ENCODE measurements around the gene IFIT5.
"Not testable (repeated sequence)": the region's sequence is repeated elsewhere in the genome, so short reads cannot be mapped to it uniquely, and the experiment has no call there.

IFIT5 gene, protein sequence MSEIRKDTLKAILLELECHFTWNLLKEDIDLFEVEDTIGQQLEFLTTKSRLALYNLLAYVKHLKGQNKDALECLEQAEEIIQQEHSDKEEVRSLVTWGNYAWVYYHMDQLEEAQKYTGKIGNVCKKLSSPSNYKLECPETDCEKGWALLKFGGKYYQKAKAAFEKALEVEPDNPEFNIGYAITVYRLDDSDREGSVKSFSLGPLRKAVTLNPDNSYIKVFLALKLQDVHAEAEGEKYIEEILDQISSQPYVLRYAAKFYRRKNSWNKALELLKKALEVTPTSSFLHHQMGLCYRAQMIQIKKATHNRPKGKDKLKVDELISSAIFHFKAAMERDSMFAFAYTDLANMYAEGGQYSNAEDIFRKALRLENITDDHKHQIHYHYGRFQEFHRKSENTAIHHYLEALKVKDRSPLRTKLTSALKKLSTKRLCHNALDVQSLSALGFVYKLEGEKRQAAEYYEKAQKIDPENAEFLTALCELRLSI

DNA sequence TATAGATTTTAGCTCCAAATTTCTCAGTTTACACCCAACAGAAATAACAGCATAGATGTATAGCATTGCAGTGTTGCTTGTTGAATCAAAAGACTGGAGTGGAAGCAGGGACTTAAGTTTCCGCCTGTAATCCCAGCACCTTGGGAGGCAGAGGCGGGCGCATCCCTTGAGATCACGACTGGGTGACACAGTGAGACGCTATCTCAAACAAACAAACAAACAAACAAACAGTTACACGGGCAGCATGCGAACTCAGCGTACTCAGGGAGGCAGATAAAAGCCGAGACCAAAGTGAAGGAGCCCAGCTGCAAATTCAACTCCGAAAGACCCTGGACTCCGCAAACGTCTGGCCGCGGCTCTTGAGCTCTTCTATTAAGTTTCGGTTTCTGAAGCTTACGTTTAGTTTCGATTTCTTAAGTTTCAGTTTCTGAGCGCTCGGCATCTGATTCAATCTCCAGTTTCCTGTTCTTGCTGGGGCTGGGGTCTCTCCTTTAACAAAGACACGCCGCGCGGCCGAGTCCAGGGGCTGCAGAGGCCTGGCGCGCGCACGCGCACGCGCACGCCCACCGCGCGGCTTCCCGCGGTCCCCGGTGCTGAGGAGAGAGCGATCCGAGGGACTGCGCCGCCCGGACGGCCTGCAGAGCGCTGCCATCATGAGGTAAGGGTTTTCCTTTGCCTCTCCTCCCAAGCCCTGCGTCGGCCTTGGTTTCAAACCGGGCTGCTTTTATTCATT is at the start of gene IFIT5:
TSS of gene IFIT5 (plus strand) at position 423 of the 733 bp plus-strand sequence. CDS start at position 654, 231 bp downstream.
- peak; percentile 64 for DNase-seq

DNA sequence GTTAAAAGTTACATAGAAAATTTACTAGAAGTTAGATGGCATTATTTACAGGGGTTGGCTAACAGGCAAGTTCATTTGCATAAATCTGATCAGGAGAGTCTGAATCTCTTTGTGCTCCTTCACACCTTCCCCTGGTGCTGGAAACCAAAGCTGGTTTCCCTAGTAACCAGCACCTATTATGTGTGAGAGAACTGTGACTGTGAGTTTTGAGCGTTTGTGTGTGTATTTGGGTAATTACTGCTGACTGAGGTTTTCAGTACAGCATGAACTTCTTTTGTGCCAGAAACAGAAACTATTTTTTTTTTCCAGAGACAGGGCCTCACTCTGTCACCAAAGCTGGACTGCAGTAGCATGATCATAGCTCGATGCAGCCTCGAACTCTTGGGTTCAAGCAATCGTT is 46.8 kb upstream of the IFIT5 start:
- peak; percentile 7 for DNase-seq

DNA sequence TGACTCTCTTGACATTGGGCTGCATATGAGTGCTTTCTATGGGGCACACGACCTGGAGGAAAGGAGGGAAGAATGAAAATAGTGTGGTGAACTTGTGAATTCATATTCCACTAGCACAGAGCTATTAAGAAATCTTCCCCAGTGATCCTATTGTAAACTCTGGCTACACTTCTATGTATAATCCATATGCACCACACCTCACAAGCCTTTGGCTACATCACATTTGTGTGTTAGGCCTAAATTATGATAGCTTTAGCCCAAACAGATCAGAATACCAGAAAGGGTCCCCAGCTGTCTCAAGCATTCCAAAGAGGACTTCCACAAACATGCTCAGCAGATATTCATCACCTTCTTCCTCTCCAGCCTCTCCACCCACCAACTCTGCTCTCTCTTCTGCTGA is 46.2 kb upstream of the IFIT5 start:
- DNase-seq: no peak

DNA sequence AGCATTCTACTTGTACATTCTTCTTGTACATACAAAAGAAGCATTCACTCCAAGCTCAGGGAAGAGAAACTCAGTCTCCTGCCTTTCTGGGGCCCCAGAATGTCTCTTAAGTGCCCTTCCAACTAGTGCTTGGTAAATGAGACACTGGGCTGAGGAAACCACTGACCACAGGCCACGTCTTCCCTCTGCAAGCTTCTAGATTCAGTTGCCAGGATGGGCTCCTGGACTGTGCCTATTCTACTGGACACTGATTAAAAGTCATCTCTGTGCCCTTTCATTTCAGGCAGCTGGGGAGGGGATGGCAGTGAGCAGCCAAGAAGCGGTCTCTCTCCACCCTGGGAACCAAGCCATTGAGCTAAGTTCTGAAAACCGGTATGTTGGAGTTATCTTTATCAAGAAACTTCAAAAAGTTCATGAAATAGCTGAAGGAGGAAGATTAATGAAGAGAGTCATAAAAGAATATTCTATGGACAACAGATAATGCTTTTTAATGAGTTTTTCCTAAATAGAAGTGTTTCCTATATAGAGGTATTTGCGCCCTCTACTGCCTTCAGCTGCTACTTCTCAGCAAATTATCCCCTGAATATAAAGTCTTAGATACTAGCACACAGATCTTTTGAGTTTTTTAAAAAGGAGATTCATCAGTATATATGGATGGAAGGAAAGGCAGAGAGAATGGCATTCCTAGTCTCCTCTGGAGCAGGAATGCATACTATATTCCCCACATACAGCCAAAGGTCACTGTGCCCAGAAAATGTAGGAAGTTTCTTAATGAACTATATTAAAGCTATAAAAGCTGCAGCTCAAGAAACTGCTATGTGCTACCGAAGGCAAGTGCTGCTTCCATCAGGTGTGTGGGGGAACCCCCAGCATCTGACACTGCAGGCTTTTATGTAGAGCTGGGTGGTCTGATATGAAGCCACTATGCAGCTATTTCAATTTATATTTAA is 44.9 kb upstream of the IFIT5 start:
- DNase-seq: no peak

DNA sequence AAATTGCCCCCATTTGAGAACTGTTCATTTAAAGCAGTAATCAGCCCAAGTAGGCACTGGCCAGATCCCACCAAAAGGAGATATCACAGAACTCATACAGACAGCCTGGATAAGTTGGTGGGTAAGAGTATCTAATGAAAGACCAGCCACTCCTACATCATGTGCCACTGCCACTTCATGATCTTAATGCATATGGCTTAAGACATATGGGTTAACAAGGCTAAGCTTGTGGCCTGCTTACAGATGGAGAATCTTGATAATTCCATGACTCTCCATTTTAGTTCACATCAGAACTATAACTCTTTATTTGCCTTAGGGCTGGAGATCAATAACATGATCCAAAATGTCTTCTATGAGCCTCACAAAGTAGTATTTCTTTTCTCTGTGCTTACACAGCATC is 43.3 kb upstream of the IFIT5 start:
- no peak for DNase-seq

DNA sequence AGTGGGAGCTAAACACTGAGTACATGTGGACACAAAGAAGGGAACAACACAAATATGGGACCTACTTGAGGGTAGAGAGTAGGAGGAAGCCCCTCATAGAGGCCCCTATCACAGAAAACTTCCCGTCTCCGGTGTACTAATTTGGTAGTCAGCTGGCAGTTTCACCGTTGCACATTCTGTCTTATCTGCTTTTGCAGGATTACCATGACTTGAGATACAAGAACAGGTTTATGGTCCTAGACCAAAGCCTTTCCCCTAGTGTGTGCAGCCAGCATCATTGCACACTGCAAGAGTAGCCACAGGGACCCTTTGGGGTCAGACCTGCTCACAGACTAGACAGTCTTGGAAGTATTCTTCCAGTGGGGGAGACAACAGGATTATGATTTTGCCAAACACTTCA is 42.4 kb upstream of the IFIT5 start:
- no peak for DNase-seq

DNA sequence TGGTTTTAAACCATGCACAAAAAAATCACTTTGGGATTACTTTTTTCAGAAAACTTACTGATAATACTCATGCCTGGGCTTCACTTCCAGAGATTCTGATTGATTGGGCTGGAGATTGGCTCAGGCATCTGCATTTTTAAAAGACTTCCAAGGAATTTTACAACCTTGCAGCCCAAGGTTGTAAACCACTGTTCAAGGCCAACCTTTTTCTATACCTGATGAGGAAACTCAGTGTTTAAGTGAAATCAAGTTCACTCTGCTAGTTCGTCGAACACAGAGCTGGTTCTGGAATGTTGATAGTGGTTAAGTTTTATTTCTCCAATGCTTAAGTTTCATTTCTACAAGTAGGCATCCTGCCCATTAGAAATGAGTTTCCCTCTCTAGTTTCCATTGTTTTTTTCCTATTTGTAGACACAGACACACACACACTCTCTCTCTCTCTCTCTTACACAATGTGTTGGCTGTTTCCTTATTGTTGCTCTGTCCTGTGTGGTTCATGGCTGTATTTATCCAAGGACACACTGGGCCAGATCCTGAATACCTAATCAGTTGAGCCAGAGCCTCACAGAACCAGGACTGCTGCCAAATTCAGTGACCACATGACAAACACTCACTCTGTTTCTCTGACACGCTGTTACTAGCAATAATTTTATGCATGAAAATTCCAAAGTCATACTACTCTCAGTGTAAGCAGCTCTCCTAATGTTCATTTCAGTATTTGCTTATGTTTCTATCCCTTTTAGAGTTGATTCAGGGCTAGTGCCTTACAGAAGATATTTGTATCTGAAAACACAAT is 40.3 kb upstream of the IFIT5 start:
- no peak for DNase-seq

DNA sequence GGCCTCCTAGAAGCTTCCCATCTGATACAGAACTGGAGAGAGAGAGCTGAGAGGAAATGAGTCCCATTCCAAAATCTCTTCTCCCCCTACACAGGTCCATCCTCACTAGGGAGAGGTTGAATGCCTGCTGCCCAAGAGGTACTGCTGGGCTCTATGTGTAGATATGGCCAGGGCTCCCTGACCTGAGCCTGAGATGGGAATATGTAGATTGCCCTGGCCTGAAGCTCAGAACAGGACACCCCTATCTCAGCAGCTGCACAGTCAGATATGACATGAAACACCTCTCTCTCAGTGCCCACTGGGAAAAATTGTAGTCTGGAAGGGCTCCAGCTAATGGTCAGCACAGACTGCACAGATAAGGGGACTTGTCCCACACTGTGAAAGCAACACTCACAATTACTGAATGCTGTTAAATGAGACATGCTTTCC is 39.6 kb upstream of the IFIT5 start:
- DNase-seq: no peak

DNA sequence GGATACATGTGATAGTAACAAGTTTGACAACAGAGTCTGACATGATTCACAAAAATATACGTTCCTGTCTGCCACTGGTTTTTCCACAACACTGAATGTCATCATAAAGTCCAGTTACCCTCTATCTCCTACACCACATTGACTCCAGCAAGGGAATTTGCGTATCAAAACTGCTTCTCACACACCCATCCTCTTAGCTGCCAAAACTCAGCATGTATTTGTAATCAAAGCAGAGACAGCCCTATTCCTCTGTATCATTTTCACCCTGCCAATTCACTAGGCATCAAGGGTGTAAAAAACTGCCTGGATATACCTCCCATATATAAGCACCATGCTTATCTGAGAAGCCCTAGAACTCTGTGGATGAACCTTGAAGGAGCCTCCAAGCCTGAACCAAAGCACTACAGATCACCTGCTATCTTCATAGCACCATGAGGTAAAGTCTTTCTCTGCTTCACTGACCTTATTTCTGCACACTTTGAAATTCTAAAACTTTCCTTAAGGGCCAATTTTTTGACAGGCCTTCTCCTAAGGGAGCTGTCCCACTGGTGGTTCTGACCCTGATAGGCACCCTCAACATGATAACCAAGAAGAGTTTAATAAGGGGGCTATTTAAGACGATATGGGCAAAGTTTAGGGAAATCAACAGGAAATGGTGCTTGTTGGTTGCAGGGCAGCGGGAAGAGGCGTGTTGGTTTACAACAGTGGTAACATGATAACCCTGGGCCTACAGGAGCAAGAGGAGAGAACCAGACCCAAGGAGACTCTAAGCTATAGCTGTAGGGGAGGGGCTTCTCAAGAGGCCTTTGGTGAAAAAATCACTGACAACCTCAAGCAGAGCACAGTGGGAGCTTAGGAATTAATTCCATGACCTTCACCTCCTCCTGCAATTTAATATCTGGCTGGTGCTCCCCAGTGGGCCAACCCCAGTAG is 36.4 kb upstream of the IFIT5 start, which contains the start of gene IFIT1B:
TSS of gene IFIT1B (plus strand) at position 352 of the 933 bp plus-strand sequence. CDS start at position 432, 80 bp downstream.
- DNase-seq: no peak

DNA sequence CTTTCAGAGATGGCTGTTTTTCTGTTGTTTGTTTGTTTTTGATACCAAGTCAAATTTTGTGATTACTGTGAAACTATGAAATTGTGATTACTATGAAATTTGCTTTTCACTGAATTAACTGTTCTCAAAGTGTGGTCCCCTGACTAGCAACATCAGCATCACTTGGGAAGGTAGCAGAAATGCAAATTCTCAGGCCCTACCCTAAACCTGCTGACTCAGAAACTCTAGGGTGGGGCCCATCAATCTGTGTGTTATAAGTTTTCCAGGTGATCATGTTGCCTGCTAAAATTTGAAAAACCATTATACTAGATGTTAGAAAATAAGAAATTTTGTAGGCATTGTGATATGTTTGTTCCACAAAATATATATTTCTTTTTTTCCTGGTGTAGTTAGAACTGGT is 35.3 kb upstream of the IFIT5 start:
- no peak for DNase-seq

DNA sequence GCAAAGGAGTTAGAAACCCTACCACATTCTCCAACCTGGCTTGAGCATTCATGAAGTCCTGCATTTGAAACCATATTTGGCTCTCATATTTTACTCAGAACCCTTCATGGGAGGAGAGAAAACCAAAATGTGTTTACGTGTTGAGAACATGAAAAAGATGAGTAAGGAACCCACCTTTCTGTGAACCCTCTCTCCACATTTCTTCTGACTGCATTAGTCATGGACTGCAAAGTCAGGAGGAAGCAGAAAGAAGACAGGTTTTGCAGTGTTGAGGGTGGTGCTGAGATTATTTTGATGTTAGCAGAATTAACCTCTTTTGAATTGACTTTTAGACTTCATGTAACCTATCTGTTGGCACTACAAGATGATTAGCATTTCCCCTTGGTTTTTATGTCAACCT is 31.6 kb upstream of the IFIT5 start:
- no peak for DNase-seq

DNA sequence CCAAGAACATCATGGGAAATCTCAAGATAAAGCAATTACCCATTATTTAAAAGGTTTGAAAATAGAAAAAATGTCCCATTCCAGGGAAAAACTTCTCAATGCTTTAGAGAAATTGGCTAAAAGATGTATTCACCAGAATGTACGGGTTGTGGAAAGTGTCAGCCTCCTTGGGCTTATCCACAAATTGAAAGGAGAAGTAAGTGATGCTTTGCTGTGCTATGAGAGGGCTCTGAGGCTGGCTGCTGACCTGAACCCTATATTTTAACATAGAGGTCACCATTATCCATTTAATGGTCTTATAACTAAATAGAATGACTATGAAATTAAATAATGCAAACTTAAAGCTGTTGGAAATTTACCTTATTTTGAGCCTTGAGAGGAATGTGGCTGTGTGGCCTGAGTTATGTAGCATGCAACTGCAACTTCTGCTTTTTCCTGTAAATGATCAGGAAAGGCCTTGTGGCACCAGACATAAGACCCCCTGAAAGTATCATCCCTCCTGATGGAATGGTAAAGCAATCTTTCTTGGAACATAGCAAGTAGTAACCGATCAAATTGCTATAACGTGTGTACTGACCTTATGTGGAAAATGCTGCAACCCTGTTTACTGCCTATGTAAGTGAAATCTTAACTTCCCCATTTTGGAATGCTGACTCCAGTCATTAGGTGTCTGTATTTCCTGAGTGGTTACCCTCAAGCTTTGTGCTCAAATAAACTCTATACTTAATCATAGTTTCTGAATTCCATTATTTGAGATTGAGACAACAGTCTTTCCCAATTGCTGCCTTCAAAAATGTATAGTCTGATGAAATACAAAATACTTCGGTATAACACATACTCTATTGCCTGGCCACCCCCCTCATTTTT is 29.7 kb upstream of the IFIT5 start:
- DNase-seq: no peak

DNA sequence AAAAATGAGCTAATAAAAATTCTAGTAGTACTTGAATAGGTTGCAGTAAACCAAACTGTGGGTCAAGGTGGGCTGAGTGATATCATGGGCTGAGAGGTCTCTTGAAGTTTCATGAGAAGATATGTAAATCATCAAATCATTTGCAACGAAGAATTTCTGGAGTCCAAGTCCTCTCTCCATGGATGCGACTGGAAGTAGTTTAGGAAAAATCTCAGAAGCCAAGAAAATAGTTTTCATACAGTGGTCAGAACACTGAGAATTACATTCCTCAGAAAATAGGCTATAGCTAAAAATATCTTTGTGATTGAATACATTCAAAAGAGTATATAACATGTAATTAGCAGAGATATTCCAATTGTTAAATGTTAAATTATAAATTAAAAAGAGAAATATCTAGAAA is 25.6 kb upstream of the IFIT5 start:
- DNase-seq: no peak

DNA sequence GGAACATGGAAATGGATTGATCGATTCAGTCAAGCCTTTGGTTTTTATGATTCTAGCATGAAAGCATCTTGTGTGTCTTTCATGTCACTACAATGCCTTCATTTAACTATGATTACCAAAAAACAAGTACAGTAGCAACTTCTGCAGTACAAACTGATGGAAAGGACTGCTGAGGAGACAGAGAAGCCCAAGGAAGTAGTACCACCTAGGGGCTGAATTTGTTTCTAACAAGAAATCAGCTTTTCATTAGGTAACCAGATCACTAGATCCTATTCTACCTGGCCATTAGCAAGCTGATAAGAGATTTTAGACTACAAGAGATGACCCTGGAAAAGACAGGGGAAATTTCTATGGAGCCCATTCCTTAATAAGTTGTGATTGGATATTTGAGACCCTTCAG is 25.1 kb upstream of the IFIT5 start:
- DNase-seq: no peak

DNA sequence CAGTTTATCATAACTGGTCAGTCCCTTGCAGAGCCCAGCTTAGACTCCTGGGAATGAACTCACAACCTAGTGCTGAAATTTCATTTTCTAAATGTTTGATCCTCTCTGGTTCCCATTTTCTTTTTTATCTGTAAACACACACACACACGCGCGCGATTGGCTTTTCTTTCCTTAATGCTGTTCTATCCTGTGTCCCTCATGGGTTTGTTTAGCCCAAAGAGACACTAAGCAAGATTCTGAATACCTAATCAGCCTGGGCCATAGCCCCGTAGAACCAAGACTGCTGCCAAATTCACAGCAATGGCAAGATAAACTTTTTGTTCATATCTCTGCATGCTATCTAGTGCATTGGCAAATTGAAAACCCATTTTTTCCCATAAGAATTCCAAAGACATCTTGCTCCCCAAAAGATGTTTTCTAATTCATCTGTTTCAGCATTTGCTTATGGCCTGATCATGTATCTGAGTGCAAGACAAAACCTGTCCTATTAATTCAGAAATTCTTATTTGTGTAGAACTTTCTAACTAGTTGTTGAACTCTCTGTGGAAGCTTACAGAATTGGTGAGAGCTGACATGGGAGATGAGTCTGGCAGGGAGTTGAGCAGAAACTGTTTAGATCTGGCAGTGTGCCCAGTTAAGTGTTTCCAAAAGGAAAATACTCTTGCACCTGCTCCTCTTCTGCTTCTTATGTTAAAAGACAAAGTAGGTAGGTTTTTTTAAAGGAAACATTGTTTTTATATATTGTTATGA is 23.7 kb upstream of the IFIT5 start:
- no peak for DNase-seq

DNA sequence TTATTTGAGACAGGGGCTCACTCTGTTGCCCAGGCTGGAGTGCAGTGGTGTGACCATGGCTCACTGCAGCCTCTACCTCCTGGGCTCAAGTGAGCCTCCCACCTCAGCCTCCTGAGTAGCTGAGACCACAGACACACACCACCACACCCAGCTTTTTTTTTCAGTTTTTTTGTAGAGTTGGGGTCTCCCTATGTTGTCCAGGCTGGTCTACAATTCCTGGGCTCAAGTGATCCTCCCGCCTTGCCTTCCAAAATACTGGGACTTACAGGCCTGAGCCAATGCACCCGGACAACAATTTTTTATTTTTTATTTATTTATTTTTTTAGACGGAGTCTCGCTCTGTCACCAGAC is 23.2 kb upstream of the IFIT5 start:
- not testable (repeated sequence) for DNase-seq

DNA sequence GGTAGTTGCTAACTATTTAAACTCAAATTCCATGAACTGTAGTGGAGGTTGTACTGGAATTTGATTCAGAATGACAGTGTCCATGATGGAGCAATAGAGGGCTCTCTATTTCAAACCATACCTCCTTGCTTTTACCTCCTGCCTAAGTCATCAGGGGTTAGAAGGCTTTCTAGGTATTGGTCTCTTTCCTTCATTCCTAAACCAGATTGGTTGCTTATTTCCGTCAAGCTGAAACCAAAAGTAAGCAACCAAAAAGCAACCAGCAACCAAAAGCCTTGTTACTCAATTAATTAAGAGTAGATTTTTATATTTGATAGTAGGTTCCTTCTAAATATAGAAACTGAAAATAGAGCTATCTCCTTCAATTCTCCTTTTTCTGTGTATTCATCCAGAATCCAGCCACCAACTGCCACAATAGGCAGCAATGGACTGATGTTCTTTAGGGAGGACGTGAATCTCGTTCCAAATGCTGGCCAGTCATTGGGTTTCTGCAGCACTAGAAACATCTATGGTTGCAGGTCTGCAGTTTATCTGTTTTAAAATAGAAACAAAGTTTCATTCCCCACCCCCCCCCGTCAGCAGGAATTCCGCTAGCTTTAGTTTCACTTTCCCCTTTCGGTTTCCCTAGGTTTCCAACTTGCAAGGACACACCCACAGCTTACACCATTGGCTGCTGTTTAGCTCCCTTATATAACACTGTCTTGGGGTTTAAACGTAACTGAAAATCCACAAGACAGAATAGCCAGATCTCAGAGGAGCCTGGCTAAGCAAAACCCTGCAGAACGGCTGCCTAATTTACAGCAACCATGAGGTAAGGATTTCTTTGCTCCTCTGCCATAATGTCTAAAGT is 22.2 kb upstream of the IFIT5 start, which contains the start of gene IFIT1:
TSS of gene IFIT1 (plus strand) at position 717 of the 850 bp plus-strand sequence. CDS start at position 807, 90 bp downstream.
- no peak for DNase-seq

DNA sequence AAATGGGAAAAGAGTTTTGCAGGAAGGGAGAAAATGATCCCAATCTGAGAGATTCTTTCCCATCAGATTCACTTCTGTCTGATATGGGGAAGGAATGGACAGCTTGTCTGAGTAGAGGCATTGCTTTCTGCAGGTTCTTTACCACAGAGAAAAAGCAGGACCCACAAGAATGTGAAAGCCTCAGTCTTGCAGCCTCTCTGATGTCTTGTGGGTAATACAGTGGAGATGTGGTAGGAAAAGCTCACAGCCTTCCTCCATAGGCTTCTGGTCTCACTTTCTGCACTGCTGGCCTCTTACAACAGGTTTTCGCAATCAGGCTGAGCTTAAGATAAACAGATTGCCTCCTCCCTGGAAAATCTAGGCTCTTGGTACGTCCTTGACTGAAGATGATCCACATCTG is 21.4 kb upstream of the IFIT5 start:
- DNase-seq: no peak
